ENCODE results near the gene USO1.
"Not testable (repeated sequence)": the region's sequence is repeated elsewhere in the genome, so short reads cannot be mapped to it uniquely, and the experiment has no call there.

Gene USO1

GRCh38 chr4:75686346-75686745 is 38.0 kb upstream of the USO1 start:
- peak overlapping the region; percentile 7 for H3K9ac ChIP-seq (ENCODE audit: insufficient read length)
- no peak for DNase-seq (ENCODE audit: low read depth, low spot score)
- H3K36me3 ChIP-seq (ENCODE audit: insufficient read depth, low read length): peaks cover 29% of the 10 kb centered on the region
- H3K9me3 ChIP-seq (ENCODE audit: low read depth, low read length): peaks cover 8% of the 10 kb centered on the region; the same call in 1 of the 2 replicates
- peak overlapping the region; percentile 74 for H3K27ac ChIP-seq
- no peak overlapping the region for H3K4me3 ChIP-seq
- TF ChIP-seq FOXP2 (optimal IDR thresholded peaks at IDR 0.05; ENCODE audit: control extremely low read depth, extremely low read length, insufficient read depth): no peak
- TF ChIP-seq EZH2 (IDR thresholded peaks at IDR 0.05): no peak
- no peak for TF ChIP-seq POLR2AphosphoS5 (IDR thresholded peaks at IDR 0.05; ENCODE audit: borderline replicate concordance, low read depth, low read length)

- H3K9ac ChIP-seq (ENCODE audit: insufficient read length); H3K4me3 ChIP-seq; H3K27ac ChIP-seq; DNase-seq (ENCODE audit: low read depth, low spot score); H3K9me3 ChIP-seq (ENCODE audit: low read depth, low read length): not testable (repeated sequence)
- peaks cover 37% of the 10 kb centered on the region for H3K36me3 ChIP-seq (ENCODE audit: insufficient read depth, low read length)
Measured at GRCh38 chr4:75687125-75687524, 37.3 kb upstream of the USO1 start.

DNA sequence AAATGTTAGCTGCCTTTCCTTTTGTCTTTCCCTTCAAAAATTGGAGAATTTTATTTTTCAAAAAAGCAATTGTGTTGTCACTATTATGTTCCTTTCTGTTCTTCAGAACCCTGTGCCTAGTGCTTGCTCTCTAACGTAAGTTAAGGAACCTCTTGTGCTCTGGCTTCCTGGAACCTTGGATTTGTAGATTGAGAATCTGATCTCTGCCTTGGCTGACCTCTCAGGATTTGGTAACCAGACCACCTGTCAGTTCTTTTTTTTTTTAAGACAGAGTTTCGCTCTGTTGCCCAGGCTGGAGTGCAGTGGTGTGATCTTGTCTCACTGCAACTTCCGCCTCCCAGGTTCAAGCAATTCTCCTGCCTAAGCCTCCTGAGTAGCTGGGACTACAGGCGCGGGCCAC is 32.3 kb upstream of the USO1 start:
- DNase-seq (ENCODE audit: low read depth, low spot score); H3K9ac ChIP-seq (ENCODE audit: insufficient read length); H3K4me3 ChIP-seq; H3K27ac ChIP-seq; H3K9me3 ChIP-seq (ENCODE audit: low read depth, low read length): not testable (repeated sequence)
- H3K36me3 ChIP-seq (ENCODE audit: insufficient read depth, low read length): peaks cover 50% of the 10 kb centered on the region

DNA sequence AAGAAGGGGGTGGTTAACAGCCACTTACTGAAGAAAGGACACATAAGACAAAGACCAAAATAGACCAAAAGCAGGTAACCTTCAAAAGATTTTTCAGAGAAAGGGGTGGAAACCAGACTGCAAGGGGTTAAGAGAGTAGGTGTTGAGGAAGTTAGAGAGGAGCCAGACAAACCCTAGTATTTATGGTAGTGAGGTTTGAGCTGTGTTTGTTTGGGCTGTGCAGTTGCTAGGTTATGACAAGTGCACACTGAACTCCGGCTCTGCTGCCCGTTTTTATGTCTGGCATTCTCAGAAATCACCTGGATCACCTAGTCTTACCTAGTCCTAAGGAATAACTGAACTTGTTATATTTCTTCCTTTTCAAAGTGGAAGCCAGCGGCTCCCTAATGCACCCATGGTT is 28.3 kb upstream of the USO1 start:
- H3K27ac ChIP-seq: no peak overlapping the region

GRCh38 chr4:75696581-75696980 is 27.8 kb upstream of the USO1 start:
- no peak overlapping the region for H3K9ac ChIP-seq (ENCODE audit: insufficient read length)
- H3K4me3 ChIP-seq: no peak overlapping the region
- H3K36me3 ChIP-seq (ENCODE audit: insufficient read depth, low read length): peaks cover 22% of the 10 kb centered on the region; the same call in 1 of the 2 replicates
- H3K27ac ChIP-seq: no peak overlapping the region
- no peak for DNase-seq (ENCODE audit: low read depth, low spot score)
- TF ChIP-seq POLR2AphosphoS5 (IDR thresholded peaks at IDR 0.05; ENCODE audit: borderline replicate concordance, low read depth, low read length): no peak
- TF ChIP-seq FOXP2 (optimal IDR thresholded peaks at IDR 0.05; ENCODE audit: control extremely low read depth, extremely low read length, insufficient read depth): no peak
- TF ChIP-seq EZH2 (IDR thresholded peaks at IDR 0.05): no peak
- no peaks in the 10 kb centered on the region for H3K9me3 ChIP-seq (ENCODE audit: low read depth, low read length)

More for the DNA sequence above, 28.3 kb upstream of the USO1 start:
- TF ChIP-seq EZH2 (IDR thresholded peaks at IDR 0.05): no peak
- no peak for TF ChIP-seq POLR2AphosphoS5 (IDR thresholded peaks at IDR 0.05; ENCODE audit: borderline replicate concordance, low read depth, low read length)
- no peak for TF ChIP-seq FOXP2 (optimal IDR thresholded peaks at IDR 0.05; ENCODE audit: control extremely low read depth, extremely low read length, insufficient read depth)
- Histone ChIP-seq H3K4me3 (no peak overlapping the region), H3K36me3 (ENCODE audit: insufficient read depth, low read length) (peaks cover 26% of the 10 kb centered on the region; the same call in 1 of the 2 replicates), H3K9me3 (ENCODE audit: low read depth, low read length) (no peaks in the 10 kb centered on the region), H3K9ac (ENCODE audit: insufficient read length) (no peak overlapping the region)
- DNase-seq (ENCODE audit: low read depth, low spot score): no peak

- H3K9ac ChIP-seq (ENCODE audit: insufficient read length): no peak overlapping the region
- H3K36me3 ChIP-seq (ENCODE audit: insufficient read depth, low read length): peaks cover 13% of the 10 kb centered on the region; the same call in 1 of the 2 replicates
- no peak for TF ChIP-seq POLR2AphosphoS5 (IDR thresholded peaks at IDR 0.05; ENCODE audit: borderline replicate concordance, low read depth, low read length)
- no peak for TF ChIP-seq FOXP2 (optimal IDR thresholded peaks at IDR 0.05; ENCODE audit: control extremely low read depth, extremely low read length, insufficient read depth)
- no peak for TF ChIP-seq EZH2 (IDR thresholded peaks at IDR 0.05)
- no peak for DNase-seq (ENCODE audit: low read depth, low spot score)
- no peak overlapping the region for H3K4me3 ChIP-seq
- no peak overlapping the region for H3K27ac ChIP-seq
- H3K9me3 ChIP-seq (ENCODE audit: low read depth, low read length): no peaks in the 10 kb centered on the region
Measured at GRCh38 chr4:75698162-75698962, 26.0 kb upstream of the USO1 start.

DNA sequence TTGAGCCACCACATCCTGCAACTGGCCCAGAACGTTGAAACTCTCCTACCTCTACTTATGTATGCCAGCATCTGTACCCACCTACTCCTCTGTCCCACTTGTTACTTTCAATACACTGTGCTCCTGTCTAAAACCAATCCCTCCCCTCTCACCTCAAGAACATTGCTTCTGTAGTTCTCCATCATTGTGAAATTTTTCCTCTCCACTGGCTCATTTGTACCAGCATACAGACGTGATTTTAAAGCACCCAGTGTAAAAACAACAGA is 25.5 kb upstream of the USO1 start:
- H3K9me3 ChIP-seq (ENCODE audit: low read depth, low read length): no peaks in the 10 kb centered on the region
- DNase-seq (ENCODE audit: low read depth, low spot score): no peak
- no peak overlapping the region for H3K4me3 ChIP-seq
- H3K9ac ChIP-seq (ENCODE audit: insufficient read length): no peak overlapping the region
- H3K36me3 ChIP-seq (ENCODE audit: insufficient read depth, low read length): peaks cover 13% of the 10 kb centered on the region; the same call in 1 of the 2 replicates
- TF ChIP-seq POLR2AphosphoS5 (IDR thresholded peaks at IDR 0.05; ENCODE audit: borderline replicate concordance, low read depth, low read length) (no peak), EZH2 (IDR thresholded peaks at IDR 0.05) (no peak), FOXP2 (optimal IDR thresholded peaks at IDR 0.05; ENCODE audit: control extremely low read depth, extremely low read length, insufficient read depth) (no peak)
- H3K27ac ChIP-seq: no peak overlapping the region

DNA sequence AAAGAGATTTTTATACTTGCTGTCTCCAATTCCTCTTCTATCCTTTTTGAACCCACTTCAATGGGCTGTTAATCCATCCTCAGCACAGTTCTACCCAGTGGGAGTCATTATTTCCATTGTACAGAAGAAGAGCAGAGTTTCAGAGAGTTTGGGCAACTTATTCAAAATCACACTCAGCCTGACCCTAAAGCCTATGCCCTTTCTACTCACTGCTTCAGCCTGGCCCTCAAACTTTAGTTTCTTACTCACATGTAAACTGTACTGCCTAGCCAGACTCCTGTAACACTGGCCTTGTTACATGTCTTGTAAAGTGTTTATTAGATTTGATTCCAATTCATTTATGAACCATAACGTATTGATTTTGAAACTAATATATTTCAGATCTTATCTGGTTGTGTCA is 25.1 kb upstream of the USO1 start:
- Histone ChIP-seq H3K4me3 (no peak overlapping the region), H3K9ac (ENCODE audit: insufficient read length) (no peak overlapping the region), H3K27ac (no peak overlapping the region), H3K9me3 (ENCODE audit: low read depth, low read length) (no peaks in the 10 kb centered on the region), H3K36me3 (ENCODE audit: insufficient read depth, low read length) (peaks cover 13% of the 10 kb centered on the region; the same call in 1 of the 2 replicates)
- no peak for TF ChIP-seq FOXP2 (optimal IDR thresholded peaks at IDR 0.05; ENCODE audit: control extremely low read depth, extremely low read length, insufficient read depth)
- no peak for TF ChIP-seq POLR2AphosphoS5 (IDR thresholded peaks at IDR 0.05; ENCODE audit: borderline replicate concordance, low read depth, low read length)
- DNase-seq (ENCODE audit: low read depth, low spot score): no peak

DNA sequence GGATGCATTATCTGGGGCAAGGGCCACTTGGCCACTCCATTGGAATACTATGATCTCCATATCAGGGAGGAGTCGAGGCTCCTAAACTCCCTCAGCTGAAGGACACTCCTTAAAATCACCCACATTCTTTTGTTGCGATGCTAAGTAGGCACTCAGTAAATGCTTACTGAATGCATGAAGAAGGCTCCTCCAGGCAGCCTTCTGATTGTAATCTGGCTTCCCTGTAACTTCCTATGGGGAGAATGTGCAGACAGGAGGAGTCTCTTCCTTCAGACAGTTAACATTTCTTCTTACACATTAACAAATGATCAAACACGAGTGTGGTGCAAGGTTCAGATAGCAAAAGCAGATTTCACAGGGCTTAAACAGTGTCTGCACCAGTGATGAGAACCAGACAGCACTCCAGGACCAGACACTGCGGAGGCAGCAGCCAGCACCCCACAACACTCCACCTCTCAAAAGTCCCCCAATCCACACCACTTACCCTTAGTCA is 21.4 kb upstream of the USO1 start:
- Histone ChIP-seq H3K36me3 (ENCODE audit: insufficient read depth, low read length) (peaks cover 15% of the 10 kb centered on the region; the same call in 1 of the 2 replicates), H3K4me3 (no peak overlapping the region), H3K9ac (ENCODE audit: insufficient read length) (no peak overlapping the region), H3K27ac (no peak overlapping the region), H3K9me3 (ENCODE audit: low read depth, low read length) (no peaks in the 10 kb centered on the region)
- TF ChIP-seq EZH2 (IDR thresholded peaks at IDR 0.05): no peak
- TF ChIP-seq FOXP2 (optimal IDR thresholded peaks at IDR 0.05; ENCODE audit: control extremely low read depth, extremely low read length, insufficient read depth): no peak
- TF ChIP-seq POLR2AphosphoS5 (IDR thresholded peaks at IDR 0.05; ENCODE audit: borderline replicate concordance, low read depth, low read length): no peak
- no peak for DNase-seq (ENCODE audit: low read depth, low spot score)
